Gastroesophageal sphincter (tissue), 3 donors: ENCODE data around the gene ULK4.
"Not testable (repeated sequence)": the region's sequence is repeated elsewhere in the genome, so short reads cannot be mapped to it uniquely, and the experiment has no call there.

Experiments
- POLR2AphosphoS5 ChIP-seq: sonication (generic); formaldehyde crosslinking; IDR thresholded peaks from one replicate; pipeline ENCODE4 v1.6.1; 2017; ENCODE audit warnings: antibody characterized with exemption
- TF ChIP-seq, protein P1 (sequence below), 4 experiments: fragments of 200-600 bp in 2 of 4; fragments of 450-650 bp in 2 of 4; sonication (generic) in 1 of 4; IDR thresholded peaks; one replicate each; pipeline ENCODE4 v1.5.1; 2017 to 2019; ENCODE audit warnings: antibody characterized with exemption in 4 of 4, mild to moderate bottlenecking in 2 of 4, moderate library complexity in 2 of 4

DNA sequence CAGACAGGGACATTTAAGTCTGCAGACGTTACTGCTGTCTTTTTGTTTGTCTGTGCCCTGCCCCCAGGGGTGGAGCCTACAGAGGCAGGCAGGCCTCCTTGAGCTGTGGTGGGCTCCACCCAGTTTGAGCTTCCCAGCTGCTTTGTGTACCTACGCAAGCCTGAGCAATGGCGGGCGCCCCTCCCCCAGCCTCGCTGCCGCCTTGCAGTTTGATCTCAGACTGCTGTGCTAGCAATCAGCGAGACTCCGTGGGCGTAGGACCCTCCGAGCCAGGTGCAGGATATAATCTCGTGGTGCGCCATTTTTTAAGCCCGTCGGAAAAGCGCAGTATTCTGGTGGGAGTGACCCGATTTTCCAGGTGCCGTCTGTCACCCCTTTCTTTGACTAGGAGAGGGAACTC lies 314.2 kb downstream of the ULK4 start:
- TF ChIP-seq, protein P1, sequence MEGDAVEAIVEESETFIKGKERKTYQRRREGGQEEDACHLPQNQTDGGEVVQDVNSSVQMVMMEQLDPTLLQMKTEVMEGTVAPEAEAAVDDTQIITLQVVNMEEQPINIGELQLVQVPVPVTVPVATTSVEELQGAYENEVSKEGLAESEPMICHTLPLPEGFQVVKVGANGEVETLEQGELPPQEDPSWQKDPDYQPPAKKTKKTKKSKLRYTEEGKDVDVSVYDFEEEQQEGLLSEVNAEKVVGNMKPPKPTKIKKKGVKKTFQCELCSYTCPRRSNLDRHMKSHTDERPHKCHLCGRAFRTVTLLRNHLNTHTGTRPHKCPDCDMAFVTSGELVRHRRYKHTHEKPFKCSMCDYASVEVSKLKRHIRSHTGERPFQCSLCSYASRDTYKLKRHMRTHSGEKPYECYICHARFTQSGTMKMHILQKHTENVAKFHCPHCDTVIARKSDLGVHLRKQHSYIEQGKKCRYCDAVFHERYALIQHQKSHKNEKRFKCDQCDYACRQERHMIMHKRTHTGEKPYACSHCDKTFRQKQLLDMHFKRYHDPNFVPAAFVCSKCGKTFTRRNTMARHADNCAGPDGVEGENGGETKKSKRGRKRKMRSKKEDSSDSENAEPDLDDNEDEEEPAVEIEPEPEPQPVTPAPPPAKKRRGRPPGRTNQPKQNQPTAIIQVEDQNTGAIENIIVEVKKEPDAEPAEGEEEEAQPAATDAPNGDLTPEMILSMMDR (IDR thresholded peaks at IDR 0.05), result not testable (repeated sequence)
- TF ChIP-seq POLR2AphosphoS5, result not testable (repeated sequence)
